Stimulated activated naive CD8-positive, alpha-beta T cell treated with anti-CD3 and anti-CD28 coated beads, Interleukin-15, amount 100 ng/mL, for 72 hours (primary cell): ENCODE measurements around the gene CCDC171.

Source experiments
- ATAC-seq: fragments of 150-1000 bp; cut with Tn5 transposase; 2 replicates; pipeline ENCODE4 v1.10.0; 2021; ENCODE audit warnings: mild to moderate bottlenecking, moderate library complexity
- DNase-seq, 2 donors: peaks; one replicate each; pipeline ENCODE4 v3.0.0; 2021 to 2022
- H3K27ac Mint-ChIP-seq, 2 donors: one replicate each; pipeline ENCODE4 v1.8.0; 2022; ENCODE audit warnings: mild to moderate bottlenecking in 2 of 2, mixed read lengths in 2 of 2, moderate library complexity in 2 of 2
- H3K27me3 Mint-ChIP-seq: one replicate; pipeline ENCODE4 v1.8.0; 2022; ENCODE audit warnings: mixed read lengths
- H3K4me1 Mint-ChIP-seq: one replicate; pipeline ENCODE4 v1.8.0; 2022; ENCODE audit warnings: mild to moderate bottlenecking, mixed read lengths
- H3K4me3 Mint-ChIP-seq, 2 donors: one replicate each; pipeline ENCODE4 v1.8.0; 2022; ENCODE audit warnings: mild to moderate bottlenecking in 2 of 2, mixed read lengths in 2 of 2, moderate library complexity in 1 of 2
- H3K9me3 Mint-ChIP-seq, 2 donors: one replicate each; pipeline ENCODE4 v1.8.0; 2022; ENCODE audit warnings: mixed read lengths in 2 of 2

CCDC171 gene

DNA sequence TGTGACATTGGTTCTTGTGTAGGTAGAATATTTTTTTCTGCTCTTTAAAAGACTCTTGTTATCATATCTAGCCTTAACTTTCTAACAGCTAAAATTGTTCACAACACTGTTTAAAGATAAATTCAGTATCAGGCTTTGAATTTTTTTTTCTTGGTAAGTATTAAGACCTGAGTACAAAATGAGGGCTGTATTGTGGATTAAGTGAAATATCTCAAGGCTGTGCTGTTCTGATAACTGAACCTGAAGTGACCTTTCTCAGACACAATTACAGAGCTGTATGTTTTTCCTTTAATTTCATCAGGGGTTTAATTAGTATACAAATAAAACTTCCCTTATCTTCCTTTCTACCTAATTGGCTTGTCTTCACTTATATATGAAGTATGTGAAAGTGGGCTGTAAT, 290.5 kb downstream of the CCDC171 start:
- Mint-ChIP-seq H3K4me1 (no peaks in the 10 kb centered on the region), H3K27me3 (no peaks in the 10 kb centered on the region), H3K9me3 (no peaks in the 10 kb centered on the region), H3K4me3 (no peak overlapping the region), H3K27ac (peak overlapping the region in 1 of 2 donors; percentile 6)
- no peak for DNase-seq
- ATAC-seq, result no peak

DNA sequence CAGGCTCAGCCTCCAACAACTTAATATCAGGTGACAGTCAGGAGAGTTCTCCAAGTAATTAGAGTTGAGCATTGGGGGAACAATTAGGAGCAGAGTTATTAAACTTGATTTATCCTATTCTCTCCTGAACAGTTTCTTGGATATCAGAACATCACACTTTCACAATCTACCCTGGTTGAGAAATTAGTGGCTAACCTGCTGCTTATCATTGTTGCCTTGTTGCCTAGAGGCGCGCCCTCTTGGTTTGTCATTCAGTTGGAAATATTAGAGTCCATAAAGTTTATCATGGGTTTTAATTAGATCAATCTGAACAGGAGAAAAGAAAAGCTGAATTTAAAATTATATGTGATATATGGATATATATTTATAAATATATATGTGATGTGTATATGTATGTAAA, 291.1 kb downstream of the CCDC171 start:
- ATAC-seq, result no peak

DNA sequence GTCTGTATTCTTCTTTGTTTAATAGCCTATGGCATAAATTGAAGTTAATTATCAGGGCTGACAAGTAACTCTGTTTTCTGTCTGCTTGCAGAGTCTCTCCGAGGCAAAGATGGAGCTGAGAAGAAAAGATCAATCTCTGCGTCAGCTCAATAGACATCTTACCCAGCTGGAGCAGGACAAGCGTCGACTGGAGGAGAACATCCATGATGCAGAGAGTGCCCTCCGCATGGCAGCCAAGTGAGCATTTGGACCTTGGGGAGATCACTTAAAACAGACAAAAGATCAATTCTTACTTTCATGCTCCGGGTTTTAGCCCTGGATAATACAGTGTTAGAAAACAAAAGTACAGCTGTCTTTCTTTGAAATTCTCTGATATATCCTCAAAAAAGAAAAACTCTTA, 293.8 kb downstream of the CCDC171 start:
- Mint-ChIP-seq H3K27ac (no peak overlapping the region), H3K9me3 (no peaks in the 10 kb centered on the region), H3K4me1 (no peaks in the 10 kb centered on the region), H3K4me3 (no peak overlapping the region), H3K27me3 (no peaks in the 10 kb centered on the region)
- ATAC-seq (no peak), DNase-seq (no peak)

More for the DNA sequence above, 291.1 kb downstream of the CCDC171 start:
- Mint-ChIP-seq H3K27ac (no peak overlapping the region), H3K27me3 (no peaks in the 10 kb centered on the region), H3K4me1 (no peaks in the 10 kb centered on the region), H3K4me3 (no peak overlapping the region), H3K9me3 (no peaks in the 10 kb centered on the region)
- no peak for DNase-seq

DNA sequence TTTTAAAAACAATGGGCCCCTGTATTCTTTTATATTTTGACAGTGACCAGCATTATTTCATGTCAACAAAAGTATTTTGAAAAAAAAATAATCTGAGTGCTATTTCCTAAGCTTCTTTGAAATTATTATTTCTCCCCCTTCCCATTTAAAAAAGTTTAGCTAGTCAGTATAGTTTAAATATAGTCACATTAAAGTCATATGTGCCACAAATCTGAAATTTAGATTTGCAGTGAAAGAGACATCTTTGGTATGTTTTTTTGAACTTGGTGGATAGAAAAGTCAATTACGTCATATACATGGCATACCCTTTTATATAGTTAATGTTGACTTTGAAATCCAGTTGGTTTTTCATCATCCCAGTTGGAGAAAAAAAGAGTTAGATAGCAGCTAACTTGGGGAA, 297.0 kb downstream of the CCDC171 start:
- H3K27me3 Mint-ChIP-seq, result no peaks in the 10 kb centered on the region
- no peaks in the 10 kb centered on the region for H3K9me3 Mint-ChIP-seq
- H3K4me3 Mint-ChIP-seq, result no peak overlapping the region
- no peak overlapping the region for H3K27ac Mint-ChIP-seq
- no peak for DNase-seq
- no peak for ATAC-seq
- no peaks in the 10 kb centered on the region for H3K4me1 Mint-ChIP-seq

DNA sequence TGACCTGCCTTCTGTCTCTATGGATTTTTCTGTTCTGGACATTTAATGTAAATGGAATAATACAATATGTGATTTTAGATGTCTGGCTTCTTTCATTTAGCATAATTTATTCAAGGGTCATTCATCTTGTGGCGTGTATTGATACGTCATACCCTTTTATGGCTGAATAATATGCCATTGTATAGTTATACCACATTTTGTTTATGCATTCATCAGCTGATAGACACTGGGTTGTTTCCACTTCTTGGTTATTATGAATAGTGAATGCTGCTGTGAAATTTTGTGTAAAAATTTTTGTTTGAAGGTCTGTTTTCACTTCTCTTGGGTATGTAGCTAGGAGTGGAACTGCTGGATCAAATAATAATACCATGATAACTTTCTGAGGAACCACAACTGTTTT, 298.9 kb downstream of the CCDC171 start:
- DNase-seq, result no peak
- no peaks in the 10 kb centered on the region for H3K9me3 Mint-ChIP-seq
- H3K4me3 Mint-ChIP-seq, result no peak overlapping the region
- H3K27ac Mint-ChIP-seq, result no peak overlapping the region
- H3K27me3 Mint-ChIP-seq, result no peaks in the 10 kb centered on the region
- ATAC-seq, result no peak
- no peaks in the 10 kb centered on the region for H3K4me1 Mint-ChIP-seq

DNA sequence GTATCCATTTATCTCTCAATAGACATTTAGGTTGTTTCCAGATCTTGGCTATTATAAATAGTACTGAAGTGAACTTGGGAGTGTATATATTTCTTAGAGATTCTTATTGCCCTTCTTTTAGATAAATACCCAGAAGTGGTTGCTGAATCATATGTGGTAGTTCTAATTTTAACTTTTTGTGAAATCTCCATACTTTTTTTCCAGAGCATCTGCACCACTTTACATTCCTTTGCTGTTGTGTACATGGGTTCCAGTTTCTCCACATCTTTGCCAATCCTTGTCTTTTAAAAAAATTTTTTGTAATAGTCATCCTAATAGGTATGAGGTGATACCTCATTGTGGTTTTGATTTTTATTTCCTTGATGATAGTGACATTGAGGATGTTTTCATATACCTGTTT, 303.7 kb downstream of the CCDC171 start:
- ATAC-seq, result no peak
- Mint-ChIP-seq H3K9me3 (no peaks in the 10 kb centered on the region), H3K4me1 (no peaks in the 10 kb centered on the region), H3K27me3 (no peaks in the 10 kb centered on the region), H3K27ac (no peak overlapping the region), H3K4me3 (no peak overlapping the region)
- no peak for DNase-seq

DNA sequence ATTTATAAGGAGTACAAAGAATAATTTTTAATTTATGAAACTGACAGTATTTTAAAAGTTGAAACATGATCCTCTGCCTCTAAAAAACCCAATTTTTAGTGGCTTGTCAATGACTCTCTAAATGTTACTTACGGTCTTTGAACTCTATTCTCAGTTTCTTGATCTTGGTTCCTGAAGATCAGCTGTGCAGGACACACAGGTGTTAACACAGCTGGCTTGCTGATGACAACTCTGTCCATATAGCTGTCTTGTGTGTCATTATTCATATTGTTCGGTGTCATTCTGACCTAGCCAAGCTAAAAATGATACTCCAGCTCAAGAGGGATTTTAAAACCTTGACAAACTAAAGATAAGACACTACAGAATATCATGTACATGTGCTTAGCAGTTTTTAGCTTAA, 314.5 kb downstream of the CCDC171 start:
- Mint-ChIP-seq H3K27ac (no peak overlapping the region), H3K4me3 (no peak overlapping the region), H3K4me1 (no peaks in the 10 kb centered on the region), H3K27me3 (no peaks in the 10 kb centered on the region), H3K9me3 (no peaks in the 10 kb centered on the region)
- DNase-seq, result no peak
- ATAC-seq, result no peak

DNA sequence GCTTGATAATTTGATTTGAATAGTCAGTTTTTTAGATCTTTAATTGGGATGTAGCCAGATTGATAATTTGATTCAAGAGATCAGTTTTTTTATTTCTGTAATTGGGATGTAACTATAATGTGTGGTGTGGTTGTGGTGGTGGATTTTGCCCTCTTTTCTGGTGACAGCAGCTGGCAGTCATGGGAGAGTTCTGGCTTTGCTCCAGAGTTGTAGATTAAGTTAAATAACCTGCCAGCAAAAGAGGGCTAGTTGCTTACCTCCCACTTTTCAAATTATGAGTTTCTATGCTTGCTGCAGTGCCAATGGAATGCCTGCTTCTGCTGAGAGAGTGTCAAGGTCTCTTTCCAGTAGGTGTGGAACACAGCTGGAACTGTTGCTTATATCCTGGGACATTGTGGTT, 315.1 kb downstream of the CCDC171 start:
- no peak for ATAC-seq
- Mint-ChIP-seq H3K27me3 (no peaks in the 10 kb centered on the region), H3K4me1 (no peaks in the 10 kb centered on the region), H3K27ac (no peak overlapping the region), H3K4me3 (no peak overlapping the region), H3K9me3 (no peaks in the 10 kb centered on the region)
- no peak for DNase-seq

DNA sequence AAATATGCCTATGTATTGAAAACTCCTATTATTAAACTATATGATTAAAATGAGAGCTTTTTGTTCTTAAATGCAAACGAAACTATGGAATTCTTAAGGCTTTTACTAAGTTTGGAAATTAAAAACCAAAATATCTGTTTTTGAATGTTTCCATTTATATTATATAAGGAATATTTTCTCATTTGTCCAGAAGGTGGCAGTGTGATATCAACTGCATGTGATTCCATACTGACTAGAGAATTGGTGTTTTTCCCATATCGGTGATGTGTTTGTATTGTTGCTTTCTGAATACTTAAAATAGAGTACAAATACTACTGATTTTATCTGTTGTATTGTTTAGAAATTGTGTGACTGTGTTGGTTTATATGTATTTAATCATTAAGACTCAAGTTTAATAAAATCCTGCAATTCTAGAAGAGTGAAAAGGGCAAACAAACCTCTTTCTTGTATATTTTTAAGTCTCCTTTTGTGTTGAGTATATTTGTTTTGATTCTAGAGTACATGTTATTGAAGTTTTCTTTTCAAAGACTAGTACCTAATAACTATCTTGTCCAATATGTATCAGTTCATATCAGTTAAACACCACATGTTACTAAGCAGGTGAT, 320.8 kb downstream of the CCDC171 start:
- ATAC-seq (no peak), DNase-seq (no peak)
- no peaks in the 10 kb centered on the region for H3K27me3 Mint-ChIP-seq
- H3K4me1 Mint-ChIP-seq, result no peaks in the 10 kb centered on the region
- no peaks in the 10 kb centered on the region for H3K9me3 Mint-ChIP-seq
- no peak overlapping the region for H3K27ac Mint-ChIP-seq
- H3K4me3 Mint-ChIP-seq, result no peak overlapping the region

DNA sequence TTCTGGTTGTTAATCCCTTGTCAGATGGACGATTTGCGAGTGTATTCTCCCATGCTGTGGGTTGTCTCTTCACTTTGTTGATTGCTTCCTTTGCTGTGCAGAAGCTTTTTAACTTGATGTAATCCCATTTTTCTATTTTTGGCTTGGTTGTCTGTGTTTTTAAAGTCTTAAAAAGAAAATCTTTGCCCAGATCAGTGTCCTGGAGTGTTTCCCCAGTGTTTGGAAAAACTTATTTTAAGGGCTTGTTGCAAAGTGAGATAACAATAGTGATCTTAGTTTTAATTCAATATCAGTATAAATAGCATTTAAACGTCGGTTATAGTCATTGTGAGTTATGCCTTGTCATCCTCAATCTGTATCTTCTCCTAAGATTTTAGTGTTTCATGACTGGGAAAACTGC, 329.5 kb downstream of the CCDC171 start:
- Mint-ChIP-seq H3K27ac (no peak overlapping the region), H3K4me1 (no peaks in the 10 kb centered on the region), H3K4me3 (no peak overlapping the region), H3K9me3 (no peaks in the 10 kb centered on the region), H3K27me3 (no peaks in the 10 kb centered on the region)
- ATAC-seq (no peak), DNase-seq (no peak)

DNA sequence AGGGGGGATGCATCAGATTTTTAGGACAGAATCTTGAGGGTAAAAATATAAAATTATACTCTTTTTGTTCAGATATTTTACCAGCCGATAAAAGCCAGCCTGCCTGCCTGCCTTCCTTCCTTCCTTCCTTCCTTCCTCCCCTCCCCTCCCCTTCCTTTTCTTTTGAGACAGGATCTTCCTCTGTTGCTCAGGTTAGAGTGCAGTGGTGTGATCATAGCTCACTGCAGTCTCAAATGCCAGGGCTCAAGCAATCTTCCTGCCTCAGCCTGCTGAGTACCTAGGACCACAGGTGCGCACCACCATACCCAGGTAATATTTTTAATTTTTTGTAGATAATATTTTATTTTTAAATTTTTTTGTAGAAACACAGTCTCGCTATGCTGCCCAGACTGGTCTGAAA, 330.0 kb downstream of the CCDC171 start:
- no peaks in the 10 kb centered on the region for H3K4me1 Mint-ChIP-seq
- ATAC-seq, result no peak
- H3K4me3 Mint-ChIP-seq, result no peak overlapping the region
- H3K27me3 Mint-ChIP-seq, result no peaks in the 10 kb centered on the region
- no peak for DNase-seq
- no peak overlapping the region for H3K27ac Mint-ChIP-seq
- no peaks in the 10 kb centered on the region for H3K9me3 Mint-ChIP-seq

DNA sequence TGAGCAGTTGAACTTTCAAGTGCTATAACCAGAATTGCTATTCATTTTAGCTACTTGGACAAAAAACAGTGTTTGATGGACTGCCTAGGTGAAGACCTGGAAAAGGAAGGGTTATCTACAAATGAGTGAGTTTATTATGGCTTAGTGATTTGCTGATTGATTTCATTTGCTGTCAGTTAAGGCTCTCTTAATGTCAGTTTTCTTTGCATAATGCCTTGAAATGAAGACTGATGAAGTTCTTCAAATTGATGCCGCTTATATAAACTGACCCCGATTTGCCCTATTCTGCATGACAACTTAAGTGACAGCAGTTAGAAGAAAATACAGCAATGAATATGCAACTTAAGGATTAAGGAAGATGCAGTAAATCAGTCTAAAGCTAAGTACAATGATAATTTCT, 332.6 kb downstream of the CCDC171 start:
- Mint-ChIP-seq H3K4me1 (no peaks in the 10 kb centered on the region), H3K27ac (no peak overlapping the region), H3K9me3 (no peaks in the 10 kb centered on the region), H3K27me3 (no peaks in the 10 kb centered on the region), H3K4me3 (no peak overlapping the region)
- DNase-seq (no peak), ATAC-seq (no peak)

DNA sequence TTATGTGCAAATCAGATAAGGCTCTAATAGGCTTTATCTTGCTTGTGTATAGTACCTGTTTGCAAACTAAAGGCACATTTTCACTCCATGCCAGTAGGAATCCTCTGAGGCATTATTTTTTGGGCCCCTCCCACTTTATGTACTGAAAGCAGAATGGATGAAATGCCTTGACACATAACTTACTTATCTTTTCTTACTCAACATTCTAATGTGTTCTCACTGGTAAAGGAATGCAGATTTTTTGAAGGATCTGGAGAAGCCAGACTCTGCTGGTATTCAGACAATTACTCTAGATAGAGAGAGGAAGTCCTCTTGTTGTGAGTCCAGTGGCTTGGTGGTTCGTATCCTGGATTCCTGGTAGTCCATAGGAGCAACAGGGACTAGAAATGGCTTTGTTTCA, 336.7 kb downstream of the CCDC171 start:
- Mint-ChIP-seq H3K9me3 (peaks cover 4 to 9% of the 10 kb centered on the region in 2 donors), H3K27me3 (no peaks in the 10 kb centered on the region), H3K27ac (no peak overlapping the region), H3K4me1 (no peaks in the 10 kb centered on the region), H3K4me3 (no peak overlapping the region)
- ATAC-seq (no peak), DNase-seq (no peak)

DNA sequence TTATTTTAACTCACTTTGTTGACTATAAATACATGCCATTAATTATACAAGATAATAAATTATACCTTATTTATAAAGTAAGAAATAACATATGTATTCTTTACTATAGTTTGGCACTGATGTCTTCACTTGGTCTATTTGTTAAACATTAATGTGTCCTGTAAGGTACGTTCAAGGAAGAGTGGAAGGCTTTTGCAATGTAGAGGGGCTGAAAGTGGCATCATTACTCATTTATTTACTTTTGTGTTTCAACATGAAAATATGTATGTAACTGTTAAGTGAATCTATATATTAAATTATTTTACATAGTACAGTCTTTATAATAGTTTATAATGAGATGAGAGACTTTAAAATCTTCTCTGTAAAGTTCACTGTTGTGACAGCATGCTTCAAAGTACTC, 348.7 kb downstream of the CCDC171 start:
- H3K9me3 Mint-ChIP-seq, result peaks cover 24 to 32% of the 10 kb centered on the region in 2 donors
- H3K27me3 Mint-ChIP-seq, result no peaks in the 10 kb centered on the region
- no peak for ATAC-seq
- H3K4me3 Mint-ChIP-seq, result no peak overlapping the region
- no peak for DNase-seq
- no peaks in the 10 kb centered on the region for H3K4me1 Mint-ChIP-seq
- H3K27ac Mint-ChIP-seq, result no peak overlapping the region

DNA sequence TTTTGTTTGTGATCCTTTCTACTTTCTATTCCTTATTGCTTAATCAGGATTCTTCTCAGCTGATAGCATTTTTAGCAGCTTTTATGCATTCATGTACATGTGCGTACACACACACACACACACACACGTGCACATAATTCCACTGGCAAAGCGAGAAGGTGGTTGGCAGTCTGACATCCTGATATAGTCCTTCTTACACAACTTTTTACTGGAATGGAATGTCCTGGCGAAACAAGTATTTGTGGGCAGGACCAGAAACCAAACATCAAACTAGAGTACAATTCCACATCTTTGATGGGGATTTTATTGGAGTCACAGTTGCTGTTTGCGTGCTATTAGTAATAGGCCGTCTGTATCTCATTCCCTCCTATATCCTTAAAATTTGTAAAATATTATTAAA, 356.5 kb downstream of the CCDC171 start:
- H3K4me3 Mint-ChIP-seq, result no peak overlapping the region
- H3K27ac Mint-ChIP-seq, result no peak overlapping the region
- ATAC-seq (no peak), DNase-seq (no peak)
- H3K27me3 Mint-ChIP-seq, result no peaks in the 10 kb centered on the region
- H3K4me1 Mint-ChIP-seq, result no peaks in the 10 kb centered on the region
- peaks cover 20 to 28% of the 10 kb centered on the region in 2 donors for H3K9me3 Mint-ChIP-seq

DNA sequence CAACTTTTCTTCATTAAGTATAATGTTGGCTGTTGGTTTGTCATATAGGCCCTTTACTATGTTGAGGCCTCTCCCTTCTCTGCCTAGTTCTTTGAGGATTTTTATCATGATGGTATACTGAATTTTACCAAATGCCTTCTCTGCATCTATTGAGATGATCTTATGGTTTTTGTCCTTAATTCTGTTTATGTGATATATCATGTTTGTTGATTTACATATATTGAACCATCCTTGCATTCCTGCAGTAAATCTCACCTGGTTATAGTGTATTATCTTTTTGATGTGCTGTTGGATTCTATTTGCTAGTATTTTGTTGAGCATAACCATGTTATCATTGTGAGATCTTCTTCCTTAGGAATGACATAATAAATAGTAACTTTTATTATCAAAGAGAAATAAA, 362.9 kb downstream of the CCDC171 start:
- Mint-ChIP-seq H3K4me1 (no peaks in the 10 kb centered on the region), H3K9me3 (peaks cover 21 to 30% of the 10 kb centered on the region in 2 donors), H3K27me3 (no peaks in the 10 kb centered on the region), H3K27ac (no peak overlapping the region), H3K4me3 (no peak overlapping the region)
- DNase-seq (no peak), ATAC-seq (no peak)

DNA sequence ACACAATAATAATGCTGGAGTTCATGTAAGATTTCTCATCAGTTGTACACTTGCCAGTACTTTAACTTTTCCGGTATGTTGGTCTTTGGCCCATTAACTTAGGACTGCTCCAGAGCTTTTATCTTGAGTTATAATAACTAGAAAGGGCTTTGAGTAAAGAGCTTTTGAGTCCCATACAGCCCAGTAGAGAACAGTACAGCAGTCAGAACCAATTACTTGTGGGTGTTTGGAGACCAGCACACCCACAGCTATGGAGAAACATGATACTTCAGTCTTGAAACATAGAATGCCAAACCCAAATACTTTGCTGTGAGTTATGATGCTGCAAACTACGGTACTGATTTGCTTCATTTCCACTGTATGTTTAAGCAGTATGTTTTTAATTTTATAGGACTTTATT, 374.3 kb downstream of the CCDC171 start:
- ATAC-seq, result no peak
- H3K4me3 Mint-ChIP-seq, result no peak overlapping the region
- H3K27ac Mint-ChIP-seq, result no peak overlapping the region
- peaks cover 0 to 9% of the 10 kb centered on the region in 2 donors for H3K9me3 Mint-ChIP-seq
- no peak for DNase-seq
- H3K4me1 Mint-ChIP-seq, result no peaks in the 10 kb centered on the region
- H3K27me3 Mint-ChIP-seq, result no peaks in the 10 kb centered on the region
